Omental fat pad (tissue), 4 donors: ENCODE measurements around the gene KCNT1. TPM values are rescaled to one million over a fixed set of nuclear protein-coding genes. Genes with fewer than 3 reads are reported as not detected.

Source experiments
- ATAC-seq: fragments of 150-250 bp; one replicate; pipeline ENCODE4 v1.9.1; 2016; ENCODE audit warnings: mild to moderate bottlenecking, moderate library complexity; ENCODE audit not compliant: low FRiP score
- DNase-seq: peaks from one replicate; pipeline ENCODE4 v3.0.0-alpha.2; 2019; ENCODE audit warnings: low spot score
- total RNA-seq, 4 donors: library from RNA; depleted of rRNA; stranded (reverse); fragments of >200 nt; gene quantifications; one replicate each; pipeline ENCODE4 v1.1.0, GENCODE V29; 2016
- TF ChIP-seq, protein P1 (sequence below), 3 donors: fragments of 450-650 bp; IDR thresholded peaks; one replicate each; pipeline ENCODE4 v1.5.1; 2016 to 2017; ENCODE audit warnings: antibody characterized with exemption in 3 of 3, mild to moderate bottlenecking in 3 of 3, moderate library complexity in 2 of 3

The KCNT1 gene
- total RNA-seq, 4 donors from 2014 or later: 0.24 to 0.95 TPM; not detected in 2

DNA sequence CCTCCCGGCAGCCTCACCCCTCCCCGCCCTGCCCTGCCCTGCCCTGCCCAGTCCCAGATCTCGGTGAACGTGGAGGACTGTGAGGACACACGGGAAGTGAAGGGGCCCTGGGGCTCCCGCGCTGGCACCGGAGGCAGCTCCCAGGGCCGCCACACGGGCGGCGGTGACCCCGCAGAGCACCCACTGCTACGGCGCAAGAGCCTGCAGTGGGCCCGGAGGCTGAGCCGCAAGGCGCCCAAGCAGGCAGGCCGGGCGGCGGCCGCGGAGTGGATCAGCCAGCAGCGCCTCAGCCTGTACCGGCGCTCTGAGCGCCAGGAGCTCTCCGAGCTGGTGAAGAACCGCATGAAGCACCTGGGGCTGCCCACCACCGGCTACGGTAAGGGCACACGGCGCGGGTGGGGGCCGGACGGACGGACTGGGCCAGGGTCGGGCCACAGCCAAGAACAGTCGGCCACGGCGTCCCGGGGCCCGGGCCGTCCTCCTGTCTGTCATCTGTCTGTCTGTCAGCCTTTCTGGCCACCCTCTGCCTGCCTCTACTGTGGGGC lies 84.2 kb downstream of the KCNT1 start:
- TF ChIP-seq, protein P1, sequence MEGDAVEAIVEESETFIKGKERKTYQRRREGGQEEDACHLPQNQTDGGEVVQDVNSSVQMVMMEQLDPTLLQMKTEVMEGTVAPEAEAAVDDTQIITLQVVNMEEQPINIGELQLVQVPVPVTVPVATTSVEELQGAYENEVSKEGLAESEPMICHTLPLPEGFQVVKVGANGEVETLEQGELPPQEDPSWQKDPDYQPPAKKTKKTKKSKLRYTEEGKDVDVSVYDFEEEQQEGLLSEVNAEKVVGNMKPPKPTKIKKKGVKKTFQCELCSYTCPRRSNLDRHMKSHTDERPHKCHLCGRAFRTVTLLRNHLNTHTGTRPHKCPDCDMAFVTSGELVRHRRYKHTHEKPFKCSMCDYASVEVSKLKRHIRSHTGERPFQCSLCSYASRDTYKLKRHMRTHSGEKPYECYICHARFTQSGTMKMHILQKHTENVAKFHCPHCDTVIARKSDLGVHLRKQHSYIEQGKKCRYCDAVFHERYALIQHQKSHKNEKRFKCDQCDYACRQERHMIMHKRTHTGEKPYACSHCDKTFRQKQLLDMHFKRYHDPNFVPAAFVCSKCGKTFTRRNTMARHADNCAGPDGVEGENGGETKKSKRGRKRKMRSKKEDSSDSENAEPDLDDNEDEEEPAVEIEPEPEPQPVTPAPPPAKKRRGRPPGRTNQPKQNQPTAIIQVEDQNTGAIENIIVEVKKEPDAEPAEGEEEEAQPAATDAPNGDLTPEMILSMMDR (IDR thresholded peaks at IDR 0.05): no peak
- no peak for ATAC-seq
- DNase-seq: no peak

DNA sequence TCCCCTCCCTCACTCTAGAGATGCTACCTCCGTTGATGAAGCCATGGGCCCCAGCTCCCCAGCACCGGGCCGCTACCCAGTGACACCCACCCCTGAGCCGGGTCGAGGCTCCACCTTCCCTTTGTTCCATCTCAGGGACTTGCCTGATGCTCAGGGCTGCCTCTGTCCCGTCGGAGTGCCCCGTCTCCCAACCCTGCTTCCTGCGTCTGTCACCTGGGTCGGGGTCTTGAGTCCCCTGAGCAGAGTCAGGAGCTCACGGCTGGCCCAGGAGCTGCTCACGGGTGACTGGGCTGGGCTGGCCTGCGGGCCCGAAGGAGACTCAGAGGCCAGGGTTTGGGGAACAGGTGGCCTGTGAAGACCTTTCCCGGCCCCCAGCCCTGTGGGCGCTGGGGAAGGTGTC lies 85.3 kb downstream of the KCNT1 start:
- ATAC-seq: no peak
- TF ChIP-seq, protein P1 (IDR thresholded peaks at IDR 0.05): no peak
- no peak for DNase-seq

DNA sequence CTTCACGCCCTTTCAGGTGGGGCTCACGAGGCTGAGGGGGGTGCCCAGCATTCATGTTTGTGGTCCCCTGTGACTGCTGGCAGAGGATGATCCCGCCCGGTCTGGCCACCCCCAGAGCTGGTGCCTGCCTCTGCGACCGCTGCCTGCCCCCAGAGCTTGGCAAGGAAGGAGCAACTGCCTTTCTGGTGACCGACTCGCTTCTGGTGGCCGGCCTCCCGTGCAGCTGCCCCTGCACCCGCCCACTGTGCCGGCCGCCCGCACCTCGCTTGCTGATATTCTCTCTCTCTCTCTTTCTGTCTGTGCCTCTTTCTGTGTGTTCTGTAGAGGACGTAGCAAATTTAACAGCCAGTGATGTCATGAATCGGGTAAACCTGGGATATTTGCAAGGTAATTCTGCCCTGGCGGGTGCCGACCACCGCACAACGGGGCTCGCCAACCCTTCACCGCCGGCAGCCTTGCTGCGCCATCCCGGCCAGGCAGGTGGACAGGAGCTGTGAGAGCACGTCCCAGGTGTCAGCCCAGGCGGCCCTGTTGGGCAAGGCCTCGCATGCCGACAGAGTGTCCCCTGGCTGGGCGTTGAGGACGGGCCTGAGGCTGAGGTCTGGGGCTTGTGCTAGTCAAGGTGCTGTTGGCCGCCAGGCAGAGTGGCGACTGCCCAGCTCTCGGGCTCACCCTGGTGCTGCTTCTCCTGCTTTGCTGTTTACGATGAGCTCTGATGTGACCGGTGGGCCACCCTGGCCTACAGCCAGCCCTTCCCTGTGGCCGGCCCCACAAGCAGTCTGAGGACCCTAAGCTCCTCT lies 86.0 kb downstream of the KCNT1 start:
- ATAC-seq (no peak), DNase-seq (no peak)
- TF ChIP-seq, protein P1 (IDR thresholded peaks at IDR 0.05): no peak

DNA sequence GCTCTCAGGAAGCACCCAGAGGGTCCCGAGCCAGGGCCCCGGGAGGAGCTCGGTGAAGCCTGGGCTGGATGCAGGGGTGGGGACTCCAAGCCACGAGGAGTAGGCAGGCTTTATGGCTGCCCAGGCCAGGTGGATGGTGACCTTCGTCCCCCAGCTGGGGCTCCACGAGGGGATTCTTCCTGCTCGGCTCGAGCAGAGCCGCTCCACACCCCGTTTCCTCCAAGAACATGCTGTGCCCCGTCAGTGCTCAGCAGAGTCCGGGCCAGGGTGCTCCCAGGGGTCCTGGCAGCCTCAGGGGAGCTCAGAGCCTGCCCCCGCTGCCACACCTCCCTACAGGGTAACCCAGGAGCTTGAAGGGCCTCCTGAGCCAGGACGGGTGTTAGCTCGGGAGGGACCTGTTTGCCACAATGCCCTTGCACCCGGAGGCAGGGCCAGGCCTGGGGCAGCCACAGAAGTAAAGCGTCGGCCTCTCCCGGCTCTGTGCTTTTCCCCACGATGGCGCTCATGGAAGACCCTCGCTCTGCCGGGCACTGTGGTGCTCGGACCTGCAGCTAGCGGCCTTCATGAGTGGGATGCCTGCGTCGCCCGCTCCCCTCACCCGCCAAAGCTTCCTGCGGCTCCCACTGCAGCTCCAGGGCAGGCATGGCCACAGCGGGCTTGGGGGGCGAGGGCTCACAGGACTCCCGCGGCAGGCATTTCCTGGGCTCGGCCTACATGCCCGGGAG lies 86.8 kb downstream of the KCNT1 start:
- ATAC-seq: no peak
- TF ChIP-seq, protein P1 (IDR thresholded peaks at IDR 0.05): no peak
- no peak for DNase-seq

DNA sequence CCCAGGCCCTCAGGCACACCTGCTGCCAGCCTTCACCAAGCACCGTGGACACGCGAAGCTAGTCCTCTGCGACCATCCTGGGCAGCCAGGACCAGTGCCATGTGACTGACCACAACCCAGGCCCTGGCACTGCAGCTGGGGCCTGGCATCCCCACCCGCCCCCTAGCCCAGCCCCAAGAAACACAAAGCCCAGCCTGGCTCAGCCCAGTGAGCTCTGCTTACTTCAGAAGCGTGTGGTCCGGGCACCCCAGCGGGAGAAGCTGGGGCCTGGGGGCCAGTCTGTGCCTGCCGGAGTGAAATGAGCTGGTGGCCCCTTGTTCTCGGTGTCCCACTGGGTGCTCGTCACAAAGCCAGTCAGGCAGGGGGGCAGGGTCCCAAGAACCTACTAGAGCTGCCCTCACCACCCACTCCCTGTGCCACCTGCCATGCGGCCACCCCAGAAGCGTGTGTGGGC lies 87.9 kb downstream of the KCNT1 start:
- TF ChIP-seq, protein P1 (IDR thresholded peaks at IDR 0.05): no peak
- no peak for ATAC-seq

DNA sequence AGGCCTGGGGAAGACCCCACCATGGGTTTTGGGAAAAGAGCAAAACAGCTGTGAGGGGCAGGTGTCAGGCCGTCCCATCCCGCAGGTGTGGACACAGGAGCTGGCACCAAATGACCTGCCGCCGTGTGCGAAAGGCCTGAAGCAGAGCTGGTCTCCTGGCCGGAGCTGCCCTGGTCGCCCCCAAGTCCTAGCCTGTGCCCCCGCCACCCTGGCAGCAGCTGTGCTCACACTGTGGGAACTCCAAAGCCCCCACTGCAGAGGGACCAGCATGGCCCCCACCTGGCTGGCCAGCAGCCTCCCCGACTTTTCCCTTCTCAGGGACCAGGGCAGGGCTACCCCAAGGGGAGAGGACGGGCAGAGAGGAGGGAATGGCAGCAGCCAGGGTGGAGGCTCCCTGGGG lies 88.4 kb downstream of the KCNT1 start:
- DNase-seq: no peak
- TF ChIP-seq, protein P1 (IDR thresholded peaks at IDR 0.05): no peak
- ATAC-seq: no peak

More for the DNA sequence above, 87.9 kb downstream of the KCNT1 start:
- DNase-seq: no peak
